Measurements from ENCODE around the gene HDHD5.

HDHD5 gene

GRCh38 chr22:17137170-17137569 lies 21.9 kb downstream of the HDHD5 start:
- Histone ChIP-seq H3K36me3 (ENCODE audit: low read depth) (peaks cover 11% of the 10 kb centered on the region), H3K4me3 (ENCODE audit: severe bottlenecking) (no peak overlapping the region), H3K27ac (ENCODE audit: poor library complexity, severe bottlenecking) (no peak overlapping the region), H3K27me3 (ENCODE audit: insufficient read depth, poor library complexity, severe bottlenecking) (no peaks in the 10 kb centered on the region), H3K9me3 (ENCODE audit: severe bottlenecking) (no peaks in the 10 kb centered on the region), H3K4me1 (ENCODE audit: insufficient read depth, poor library complexity, severe bottlenecking) (no peaks in the 10 kb centered on the region)
- DNase-seq (ENCODE audit: low spot score): no peak
- no peak for ATAC-seq (ENCODE audit: low read depth)
- TF ChIP-seq, protein P1, sequence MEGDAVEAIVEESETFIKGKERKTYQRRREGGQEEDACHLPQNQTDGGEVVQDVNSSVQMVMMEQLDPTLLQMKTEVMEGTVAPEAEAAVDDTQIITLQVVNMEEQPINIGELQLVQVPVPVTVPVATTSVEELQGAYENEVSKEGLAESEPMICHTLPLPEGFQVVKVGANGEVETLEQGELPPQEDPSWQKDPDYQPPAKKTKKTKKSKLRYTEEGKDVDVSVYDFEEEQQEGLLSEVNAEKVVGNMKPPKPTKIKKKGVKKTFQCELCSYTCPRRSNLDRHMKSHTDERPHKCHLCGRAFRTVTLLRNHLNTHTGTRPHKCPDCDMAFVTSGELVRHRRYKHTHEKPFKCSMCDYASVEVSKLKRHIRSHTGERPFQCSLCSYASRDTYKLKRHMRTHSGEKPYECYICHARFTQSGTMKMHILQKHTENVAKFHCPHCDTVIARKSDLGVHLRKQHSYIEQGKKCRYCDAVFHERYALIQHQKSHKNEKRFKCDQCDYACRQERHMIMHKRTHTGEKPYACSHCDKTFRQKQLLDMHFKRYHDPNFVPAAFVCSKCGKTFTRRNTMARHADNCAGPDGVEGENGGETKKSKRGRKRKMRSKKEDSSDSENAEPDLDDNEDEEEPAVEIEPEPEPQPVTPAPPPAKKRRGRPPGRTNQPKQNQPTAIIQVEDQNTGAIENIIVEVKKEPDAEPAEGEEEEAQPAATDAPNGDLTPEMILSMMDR (IDR thresholded peaks at IDR 0.05; ENCODE audit: poor library complexity, severe bottlenecking): no peak

- no peaks in the 10 kb centered on the region for H3K27me3 ChIP-seq (ENCODE audit: insufficient read depth, poor library complexity, severe bottlenecking)
- no peak for DNase-seq (ENCODE audit: low spot score)
- H3K9me3 ChIP-seq (ENCODE audit: severe bottlenecking): no peaks in the 10 kb centered on the region
- ATAC-seq (ENCODE audit: low read depth): no peak
- TF ChIP-seq, protein P1 (IDR thresholded peaks at IDR 0.05; ENCODE audit: poor library complexity, severe bottlenecking): no peak
- no peaks in the 10 kb centered on the region for H3K4me1 ChIP-seq (ENCODE audit: insufficient read depth, poor library complexity, severe bottlenecking)
- H3K36me3 ChIP-seq (ENCODE audit: low read depth): no peaks in the 10 kb centered on the region; the same call in 1 of the 2 replicates
- no peak overlapping the region for H3K4me3 ChIP-seq (ENCODE audit: severe bottlenecking)
- H3K27ac ChIP-seq (ENCODE audit: poor library complexity, severe bottlenecking): no peak overlapping the region
Measured at GRCh38 chr22:17135153-17135760, 23.8 kb downstream of the HDHD5 start.

GRCh38 chr22:17133137-17133536 lies 25.9 kb downstream of the HDHD5 start:
- Histone ChIP-seq H3K27me3 (ENCODE audit: insufficient read depth, poor library complexity, severe bottlenecking) (no peaks in the 10 kb centered on the region), H3K36me3 (ENCODE audit: low read depth) (no peaks in the 10 kb centered on the region), H3K9me3 (ENCODE audit: severe bottlenecking) (no peaks in the 10 kb centered on the region), H3K4me3 (ENCODE audit: severe bottlenecking) (no peak overlapping the region), H3K27ac (ENCODE audit: poor library complexity, severe bottlenecking) (no peak overlapping the region), H3K4me1 (ENCODE audit: insufficient read depth, poor library complexity, severe bottlenecking) (no peaks in the 10 kb centered on the region)
- TF ChIP-seq, protein P1 (IDR thresholded peaks at IDR 0.05; ENCODE audit: poor library complexity, severe bottlenecking): no peak
- ATAC-seq (ENCODE audit: low read depth): no peak
- DNase-seq (ENCODE audit: low spot score): no peak

DNA sequence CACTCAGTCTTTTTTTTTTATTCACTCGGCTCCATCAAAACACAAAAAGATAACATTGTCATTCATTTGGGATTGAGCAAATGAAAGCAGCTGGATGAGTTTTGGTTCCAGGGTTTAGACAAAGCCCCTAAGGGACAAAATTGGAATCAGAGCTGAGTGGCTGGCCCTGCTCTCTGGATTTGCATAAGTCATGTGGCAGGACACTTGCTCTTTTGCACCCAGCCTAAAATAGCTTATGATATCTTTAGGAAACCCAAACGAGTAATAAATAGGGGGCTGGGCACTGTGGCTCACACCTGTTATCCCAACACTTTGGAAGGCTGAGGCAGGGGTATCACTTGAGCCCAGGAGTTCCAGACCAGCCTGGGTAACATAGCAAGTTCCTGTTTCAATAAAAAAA lies 27.0 kb downstream of the HDHD5 start:
- Histone ChIP-seq H3K36me3 (ENCODE audit: low read depth) (no peaks in the 10 kb centered on the region), H3K4me3 (ENCODE audit: severe bottlenecking) (no peak overlapping the region), H3K4me1 (ENCODE audit: insufficient read depth, poor library complexity, severe bottlenecking) (no peaks in the 10 kb centered on the region), H3K27me3 (ENCODE audit: insufficient read depth, poor library complexity, severe bottlenecking) (no peaks in the 10 kb centered on the region), H3K9me3 (ENCODE audit: severe bottlenecking) (no peaks in the 10 kb centered on the region), H3K27ac (ENCODE audit: poor library complexity, severe bottlenecking) (no peak overlapping the region)
- ATAC-seq (ENCODE audit: low read depth) (no peak), DNase-seq (ENCODE audit: low spot score) (no peak)
- TF ChIP-seq, protein P1 (IDR thresholded peaks at IDR 0.05; ENCODE audit: poor library complexity, severe bottlenecking): no peak

DNA sequence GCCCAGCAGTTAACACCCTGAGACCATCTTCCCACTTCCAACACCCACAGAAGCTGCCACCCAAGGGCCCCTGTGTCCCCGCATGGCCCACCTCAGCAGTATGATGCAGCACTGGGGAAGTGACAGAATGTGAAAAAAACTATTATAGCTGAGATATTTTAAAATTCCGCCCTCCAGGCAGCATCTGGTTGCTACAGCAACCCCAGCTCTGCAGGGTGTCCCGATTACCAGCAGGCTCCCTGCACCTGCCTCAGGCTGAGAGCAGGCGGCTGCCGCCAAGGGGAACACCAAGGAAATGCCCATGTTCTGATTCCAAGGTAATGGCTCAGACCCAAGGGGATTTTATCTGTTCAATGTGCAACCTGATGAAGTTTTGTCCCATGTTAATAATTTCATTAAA lies 27.4 kb downstream of the HDHD5 start:
- Histone ChIP-seq H3K4me1 (ENCODE audit: insufficient read depth, poor library complexity, severe bottlenecking) (no peaks in the 10 kb centered on the region), H3K36me3 (ENCODE audit: low read depth) (no peaks in the 10 kb centered on the region), H3K4me3 (ENCODE audit: severe bottlenecking) (no peak overlapping the region), H3K27me3 (ENCODE audit: insufficient read depth, poor library complexity, severe bottlenecking) (no peaks in the 10 kb centered on the region), H3K27ac (ENCODE audit: poor library complexity, severe bottlenecking) (no peak overlapping the region), H3K9me3 (ENCODE audit: severe bottlenecking) (no peaks in the 10 kb centered on the region)
- DNase-seq (ENCODE audit: low spot score): no peak
- TF ChIP-seq, protein P1 (IDR thresholded peaks at IDR 0.05; ENCODE audit: poor library complexity, severe bottlenecking): no peak
- ATAC-seq (ENCODE audit: low read depth): no peak
